Lower leg skin (tissue), 3 donors: Measurements from ENCODE around the gene FRMD1.

Experiments
- CTCF ChIP-seq, 3 donors: fragments of 450-650 bp; IDR thresholded peaks; one replicate each; pipeline ENCODE4 v1.5.1; 2016; ENCODE audit warnings: antibody characterized with exemption in 3 of 3, mild to moderate bottlenecking in 3 of 3, moderate library complexity in 2 of 3
- POLR2A ChIP-seq, 2 donors: fragments of 450-650 bp; IDR thresholded peaks; one replicate each; pipeline ENCODE4 v1.6.1; 2016 to 2017; ENCODE audit warnings: antibody characterized with exemption in 2 of 2, mild to moderate bottlenecking in 1 of 2, moderate library complexity in 1 of 2

- no peak for TF ChIP-seq CTCF (IDR thresholded peaks at IDR 0.05)
- no peak for TF ChIP-seq POLR2A (IDR thresholded peaks at IDR 0.05)
Measured at GRCh38 chr6:168014428-168014827, 64.6 kb downstream of the FRMD1 start.
